Heart right ventricle (tissue), 16 donors: Measurements from ENCODE around the gene PDE3B. TPM values are rescaled to one million over a fixed set of nuclear protein-coding genes. Genes with fewer than 3 reads are reported as not detected.

ENCODE experiments used
- ATAC-seq, 8 donors: fragments of 200-7000 bp; cut with Tn5 transposase; one replicate each; pipeline ENCODE4 v1.9.1; 2020; ENCODE audit warnings: mild to moderate bottlenecking in 8 of 8, moderate library complexity in 8 of 8, moderate number of reproducible peaks in 1 of 8
- DNase-seq, 2 donors: peaks; one replicate each; pipeline ENCODE4 v3.0.0-alpha.2; 2020
- H3K27ac ChIP-seq, 10 donors: fragments of 200-600 bp; sonication (generic) in 2 of 10; one replicate each; pipeline versions ENCODE4 v1.5.0 to v1.8.0; 2020 to 2022; ENCODE audit warnings: mild to moderate bottlenecking in 3 of 10
- H3K27me3 ChIP-seq, 7 donors: fragments of 200-600 bp; one replicate each; pipeline ENCODE4 v1.8.0; 2021 to 2022; ENCODE audit warnings: mild to moderate bottlenecking in 2 of 7
- H3K36me3 ChIP-seq, 9 donors: fragments of 200-600 bp; sonication (generic) in 1 of 9; one replicate each; pipeline versions ENCODE4 v1.5.0 to v1.8.0; 2020 to 2022; ENCODE audit warnings: mild to moderate bottlenecking in 2 of 9
- H3K4me1 ChIP-seq, 9 donors: fragments of 200-600 bp; sonication (generic) in 1 of 9; one replicate each; pipeline versions ENCODE4 v1.5.0 to v1.8.0; 2020 to 2022; ENCODE audit warnings: mild to moderate bottlenecking in 4 of 9
- H3K4me3 ChIP-seq, 10 donors: fragments of 200-600 bp; sonication (generic) in 2 of 10; one replicate each; pipeline versions ENCODE4 v1.5.0 to v1.8.0; 2020 to 2022; ENCODE audit warnings: mild to moderate bottlenecking in 7 of 10, moderate library complexity in 2 of 10
- H3K9me3 ChIP-seq, 11 donors: fragments of 200-600 bp in 10 of 11; sonication (generic) in 2 of 11; one replicate each; pipeline versions ENCODE4 v1.5.0 to v1.8.0; 2013 to 2022; ENCODE audit warnings: mild to moderate bottlenecking in 2 of 11, control low read depth in 1 of 11, moderate library complexity in 1 of 11
- CTCF ChIP-seq, 9 donors: fragments of 200-600 bp; sonication (generic) in 2 of 9; IDR thresholded peaks; one replicate each; pipeline versions ENCODE4 v1.5.0 to v1.8.0; 2021 to 2022; ENCODE audit warnings: antibody characterized with exemption in 9 of 9, mild to moderate bottlenecking in 5 of 9, moderate library complexity in 1 of 9
- WGBS, 2 donors: extraction: QIAGEN DNeasy Blood & Tissue Kit; methylation state at CpG; one replicate each; pipeline ENCODE4 v1.1.7; 2013; ENCODE audit warnings: inconsistent platforms in 1 of 2; 5-methylcytosine and 5-hydroxymethylcytosine counted together
- intact Hi-C, 10 donors: fragments of 100-400 bp; cut with DNase I; formaldehyde crosslinking; loops; one replicate each; pipeline versions ENCODE4 v1.11.1 to v1.14.2; 2022
- polyA plus RNA-seq, 2 donors: library from polyadenylated mRNA; stranded (reverse); fragments of 200-250 nt; gene quantifications; one replicate each; pipeline ENCODE4 v1.2.3, GENCODE V29; 2013
- total RNA-seq, 10 donors: library from RNA; stranded (reverse); fragmentation: NEBNext Ultra II Directional in 3 of 10; extraction: Animal tissue kit (Norgen Biotek cat#: 25700) in 3 of 10; gene quantifications; one replicate each; pipeline versions ENCODE4 v1.2.1 to v1.2.4, GENCODE V29; 2021 to 2023
- donor health status: Arrhythmogenic right ventricular cardiomyopathy.
- donor health status: ischemic (EF 13 %, LVEDD 7.1; RV severe dilation, severe dysfunction).
- donor health status: healthy with polysubstance abuse.
- donor health status: DM: no; HTN: yes; CAD: no.
- donor health status: DM: no; HTN: no; CAD: no.
- donor health status: ischemic (EF 25% LVEDD 6.9; RV normal size, moderate dysfunction).
- donor health status: ischemic (EF 25% LVEDD 5.7; RV mildly dilated, moderate dysfunction).
- donor health status: healthy.
- donor health status: DM: yes; HTN: yes; CAD: no.
- donor health status: Ischemic cardiomyopathy.
- donor health status: ischemic (EF 35%, LVEDD 5.7; RV mildly dilated, moderate dysfunction).
- donor health status: nonischemic (EF 11% LVEDD 7.7; RV severe dilation, severe dysfunction).
- donor health status: DM: yes; HTN: yes; CAD: no.
- donor health status: PGD.
- donor health status: ischemic (EF 29% LVEDD 5.4; RV normal size, mild dysfunction).
- donor health status: nonischemic (EF 23%, LVEDD 6.1; RV moderate dilation, normal function).

PDE3B gene
- total and polyA plus RNA-seq, 12 donors, result 1.3 to 14.2 (median 9.0) TPM

GRCh38 chr11:14618060-14618459 is 25.5 kb upstream of the PDE3B start:
- no peaks in the 10 kb centered on the region for H3K36me3 ChIP-seq
- H3K4me1 ChIP-seq, result peaks cover 0 to 4% (median 0%) of the 10 kb centered on the region in 9 donors
- no peak for TF ChIP-seq CTCF (IDR thresholded peaks at IDR 0.05)
- intact Hi-C loops, result no loop called here
- H3K9me3 ChIP-seq, result no peaks in the 10 kb centered on the region
- H3K27me3 ChIP-seq, result no peaks in the 10 kb centered on the region
- ATAC-seq (no peak), DNase-seq (no peak)
- H3K27ac ChIP-seq, result no peak overlapping the region
- H3K4me3 ChIP-seq, result no peak overlapping the region
- WGBS, 2 donors, result 84 to 90% methylated on average over 2 of the region's 2 CpGs

DNA sequence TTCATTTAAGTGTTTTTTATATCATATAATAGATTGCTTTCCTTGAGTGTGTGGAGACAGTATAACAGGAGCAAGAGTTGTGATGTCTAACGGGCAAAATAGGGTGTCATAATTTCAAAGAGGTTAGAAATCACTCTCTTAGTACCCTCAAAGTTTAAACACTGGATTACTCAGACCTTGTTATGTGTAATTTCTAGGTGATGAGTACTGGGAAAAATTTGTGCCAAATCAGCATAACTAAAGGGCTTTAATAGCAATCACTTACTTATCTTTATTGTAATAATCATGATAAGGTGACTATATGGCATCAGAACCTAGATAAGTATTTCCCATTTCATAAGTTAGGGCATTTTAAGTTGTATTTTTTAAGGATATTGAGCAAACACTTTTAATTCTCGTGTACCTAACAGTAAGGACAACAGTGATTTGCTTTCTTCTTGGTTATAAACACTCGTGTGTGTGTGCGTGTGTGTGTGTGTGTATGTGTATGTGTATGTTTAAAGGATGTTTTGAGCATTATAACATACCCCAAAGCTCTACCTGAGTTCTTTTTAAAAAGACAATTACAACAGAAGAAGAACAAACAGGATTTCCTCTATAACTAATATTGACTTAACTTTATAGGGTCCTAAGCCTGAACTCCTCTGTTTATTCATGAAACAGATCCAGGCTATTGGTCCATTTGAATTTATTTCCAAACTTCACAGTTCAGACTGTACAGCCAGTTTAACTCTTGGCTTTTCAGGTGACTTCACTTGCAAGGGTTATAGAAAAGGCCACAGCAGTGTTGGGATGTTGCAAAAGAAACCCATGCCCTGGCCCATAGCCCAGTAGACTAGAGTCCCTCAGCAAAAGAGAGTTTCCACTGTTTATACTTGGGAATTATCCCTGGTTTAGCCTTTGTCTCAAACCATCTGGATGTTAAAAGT is 23.7 kb upstream of the PDE3B start:
- intact Hi-C loops, result no loop called here
- no peak for TF ChIP-seq CTCF (IDR thresholded peaks at IDR 0.05)
- Histone ChIP-seq H3K36me3 (no peaks in the 10 kb centered on the region), H3K27ac (no peak overlapping the region), H3K4me1 (peaks cover 0 to 9% (median 0%) of the 10 kb centered on the region in 9 donors), H3K4me3 (no peak overlapping the region), H3K27me3 (no peaks in the 10 kb centered on the region), H3K9me3 (no peaks in the 10 kb centered on the region)
- WGBS, 2 donors, result 85 to 87% methylated on average over 4 of the region's 4 CpGs
- DNase-seq, result no peak
- ATAC-seq, result peak in 2 of 8 donors; percentile 39 to 41

DNA sequence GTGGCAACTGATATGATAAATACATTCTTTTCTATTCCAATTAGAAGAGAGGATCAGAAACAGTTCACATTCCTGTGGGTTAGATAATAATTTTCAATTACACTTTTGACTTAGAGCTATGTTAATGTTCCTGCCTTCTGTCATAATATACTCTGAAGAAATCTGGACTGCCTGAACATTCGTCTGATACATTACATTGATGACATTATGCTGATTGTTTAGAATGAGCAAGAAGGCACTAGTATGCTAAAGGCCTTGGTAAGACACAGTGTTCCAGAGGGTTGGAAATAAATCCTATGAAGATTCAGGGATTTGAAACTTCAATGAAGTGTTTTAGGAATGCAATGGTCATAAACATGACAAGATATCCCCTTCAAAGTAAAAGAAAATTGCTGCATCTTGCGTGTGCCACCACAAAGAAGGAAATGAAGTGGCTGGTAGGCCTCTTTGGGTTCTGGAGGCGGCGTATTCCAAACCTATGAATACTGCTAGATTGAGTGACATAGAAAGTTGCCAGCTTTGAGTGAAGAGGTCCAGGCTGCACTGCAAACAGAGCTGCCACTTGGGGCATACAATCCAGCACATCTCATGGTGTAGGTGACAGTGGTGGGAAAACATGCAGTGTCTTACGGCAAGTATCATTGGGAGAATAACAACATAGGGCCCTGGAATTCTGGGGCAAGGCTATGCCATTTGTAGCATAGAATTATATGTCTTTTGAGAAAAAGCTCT is 21.2 kb upstream of the PDE3B start:
- WGBS, 2 donors, result 89 to 91% methylated on average over 5 of the region's 5 CpGs
- TF ChIP-seq CTCF (IDR thresholded peaks at IDR 0.05), result no peak
- Histone ChIP-seq H3K9me3 (no peaks in the 10 kb centered on the region), H3K4me3 (no peak overlapping the region), H3K27ac (no peak overlapping the region), H3K4me1 (peaks cover 0 to 34% (median 0%) of the 10 kb centered on the region in 9 donors), H3K27me3 (no peaks in the 10 kb centered on the region), H3K36me3 (no peaks in the 10 kb centered on the region)
- DNase-seq (no peak), ATAC-seq (no peak)
- intact Hi-C loops, result no loop called here

- Histone ChIP-seq H3K4me1 (peaks cover 0 to 34% (median 0%) of the 10 kb centered on the region in 9 donors), H3K36me3 (no peaks in the 10 kb centered on the region), H3K27me3 (no peaks in the 10 kb centered on the region), H3K27ac (no peak overlapping the region), H3K9me3 (no peaks in the 10 kb centered on the region), H3K4me3 (no peak overlapping the region)
- no peak for ATAC-seq
- DNase-seq, result no peak
- TF ChIP-seq CTCF (IDR thresholded peaks at IDR 0.05), result no peak
- intact Hi-C loops, result no loop called here
- 95 to 98% methylated on average over 3 of the region's 3 CpGs for WGBS, 2 donors
Observed at GRCh38 chr11:14623036-14623435, 20.6 kb upstream of the PDE3B start.
